ENCODE measurements around the gene IRF2BPL. TPM values are rescaled to one million over a fixed set of nuclear protein-coding genes. Genes with fewer than 3 reads are reported as not detected.

Gene IRF2BPL
- total and polyA plus RNA-seq, 8 donors, result 5.3 to 43.6 (median 21.7) TPM

DNA sequence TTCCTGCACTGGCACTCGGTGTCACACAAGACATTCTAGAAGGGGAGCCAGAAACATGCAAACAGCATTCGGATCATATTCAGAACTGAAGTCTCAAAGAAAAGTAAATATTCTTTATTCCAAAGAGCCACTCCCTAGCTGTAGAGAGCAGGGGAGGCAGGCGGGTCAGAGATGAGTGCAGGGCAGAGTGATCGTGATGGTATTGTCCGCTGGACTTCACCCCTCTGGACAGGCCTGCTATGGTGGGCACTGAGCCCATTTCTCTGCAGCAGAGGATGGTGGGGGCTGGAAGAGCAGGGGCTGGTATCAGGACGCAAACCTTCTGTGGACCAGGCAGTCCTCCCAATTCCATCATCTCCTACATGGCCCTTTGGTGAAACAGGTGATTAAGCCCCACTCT, 25.6 kb downstream of the IRF2BPL start:
- Histone ChIP-seq H3K9me3 (no peaks in the 10 kb centered on the region), H3K27ac (peak overlapping the region; percentile 17 to 80 (median 74)), H3K36me3 (no peaks in the 10 kb centered on the region), H3K27me3 (no peaks in the 10 kb centered on the region), H3K4me1 (peaks cover 65 to 83% (median 78%) of the 10 kb centered on the region in 4 donors), H3K4me3 (no peak overlapping the region)
- TF ChIP-seq EP300 (IDR thresholded peaks at IDR 0.05), result no peak
- no peak for TF ChIP-seq CTCF (IDR thresholded peaks at IDR 0.05)
- TF ChIP-seq POLR2AphosphoS5 (IDR thresholded peaks at IDR 0.05), result no peak
- TF ChIP-seq POLR2A (IDR thresholded peaks at IDR 0.05), result no peak
- 40 to 70% (median 60%) methylated on average over 6 of the region's 6 CpGs for whole genome bisulfite sequencing, 5 donors
- intact Hi-C loops (cut with DNase I; ENCODE audit: low total_unique reads), result no loop called here
- no peak for DNase-seq

- no peak for DNase-seq
- 72 to 87% (median 85%) methylated on average over 4 of the region's 4 CpGs for WGBS, 5 donors
- Histone ChIP-seq H3K4me1 (peaks cover 59 to 82% (median 75%) of the 10 kb centered on the region in 4 donors), H3K4me3 (no peak overlapping the region), H3K36me3 (no peaks in the 10 kb centered on the region), H3K9me3 (no peaks in the 10 kb centered on the region), H3K27me3 (no peaks in the 10 kb centered on the region), H3K27ac (peak overlapping the region; percentile 17 to 80 (median 74))
- intact Hi-C loops (cut with DNase I; ENCODE audit: low total_unique reads), result no loop called here
- TF ChIP-seq CTCF (IDR thresholded peaks at IDR 0.05) (no peak), POLR2A (IDR thresholded peaks at IDR 0.05) (no peak), POLR2AphosphoS5 (IDR thresholded peaks at IDR 0.05) (no peak), EP300 (IDR thresholded peaks at IDR 0.05) (no peak)
Measured at GRCh38 chr14:77002335-77002734, 26.2 kb downstream of the IRF2BPL start.

- Histone ChIP-seq H3K9me3 (no peaks in the 10 kb centered on the region), H3K27me3 (no peaks in the 10 kb centered on the region), H3K4me3 (peak overlapping the region; percentile 3 to 23 (median 10)), H3K4me1 (peaks cover 57 to 83% (median 74%) of the 10 kb centered on the region in 4 donors), H3K36me3 (no peaks in the 10 kb centered on the region), H3K27ac (peak overlapping the region; percentile 21 to 81 (median 73))
- 47 to 55% (median 50%) methylated on average over 33 of the region's 33 CpGs for WGBS, 5 donors
- no peak for TF ChIP-seq CTCF (IDR thresholded peaks at IDR 0.05)
- no peak for TF ChIP-seq POLR2A (IDR thresholded peaks at IDR 0.05)
- TF ChIP-seq EP300 (IDR thresholded peaks at IDR 0.05), result no peak
- intact Hi-C loops (cut with DNase I; ENCODE audit: low total_unique reads), result no loop called here
- peak; percentile 42 to 89 for DNase-seq
Measured at GRCh38 chr14:77000340-77001270, 27.9 kb downstream of the IRF2BPL start.

DNA sequence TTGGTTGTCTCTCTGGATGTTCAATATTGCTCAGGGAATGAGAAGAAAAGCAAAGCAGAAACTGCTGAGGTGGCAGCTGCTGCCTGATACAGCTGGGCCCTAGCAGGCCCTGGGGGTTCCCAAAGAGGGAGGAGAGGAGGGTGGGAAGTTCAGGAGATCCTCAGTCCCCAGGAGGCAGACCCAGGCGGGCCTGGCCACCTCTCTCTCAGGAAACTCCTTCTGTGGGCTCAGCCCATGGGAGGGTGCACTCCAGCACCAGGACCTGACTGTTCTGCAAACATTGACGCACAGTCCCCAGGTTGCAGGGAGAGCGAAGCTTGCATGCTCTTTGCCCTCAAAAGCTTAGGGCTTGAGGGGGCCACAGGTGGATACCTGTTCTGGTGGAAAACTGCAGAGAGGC, 29.6 kb downstream of the IRF2BPL start:
- intact Hi-C loops (cut with DNase I; ENCODE audit: low total_unique reads), result no loop called here

More for the DNA sequence above, 29.6 kb downstream of the IRF2BPL start:
- Histone ChIP-seq H3K27me3 (no peaks in the 10 kb centered on the region), H3K9me3 (no peaks in the 10 kb centered on the region), H3K4me1 (peaks cover 44 to 74% (median 66%) of the 10 kb centered on the region in 4 donors), H3K36me3 (no peaks in the 10 kb centered on the region), H3K4me3 (no peak overlapping the region), H3K27ac (peak overlapping the region; percentile 63 to 81 (median 73))
- TF ChIP-seq POLR2AphosphoS5 (IDR thresholded peaks at IDR 0.05) (peak in 2 of 3 donors; percentile 42 to 76), POLR2A (IDR thresholded peaks at IDR 0.05) (no peak)
- 17 to 66% (median 42%) methylated on average over 1 to 3 of the region's 3 CpGs for WGBS, 5 donors
- DNase-seq, result peak; percentile 78 to 87
